Measurements from ENCODE around the gene PHF12.

The PHF12 gene

GRCh38 chr17:28951428-28951990 is at the start of gene PHF12:
Gene PHF12 (minus strand): TSS chr17:28951518. CDS start chr17:28950960, 558 bp downstream.
- DNase-seq (ENCODE audit: low read depth in 2 of 2), result peak; percentile 94 to 100

GRCh38 chr17:29000973-29001372 is 49.7 kb upstream of the PHF12 start:
- no peak for DNase-seq (ENCODE audit: low read depth in 2 of 2)

- no peak for DNase-seq (ENCODE audit: low read depth in 2 of 2)
These were observed 47.9 kb upstream of the PHF12 start for GRCh38 chr17:28999206-28999605.

- DNase-seq (ENCODE audit: low read depth in 2 of 2), result no peak
These were observed 46.5 kb upstream of the PHF12 start for GRCh38 chr17:28997806-28998205.

- DNase-seq (ENCODE audit: low read depth in 2 of 2), result no peak
These were observed 45.3 kb upstream of the PHF12 start for GRCh38 chr17:28996554-28997096.

GRCh38 chr17:28993645-28994426 is 42.5 kb upstream of the PHF12 start:
- no peak for DNase-seq (ENCODE audit: low read depth in 2 of 2)

GRCh38 chr17:28992625-28993600 is 41.6 kb upstream of the PHF12 start:
- no peak for DNase-seq (ENCODE audit: low read depth in 2 of 2)

GRCh38 chr17:28992185-28992584 is 40.9 kb upstream of the PHF12 start:
- DNase-seq (ENCODE audit: low read depth in 2 of 2), result no peak

- DNase-seq (ENCODE audit: low read depth in 2 of 2), result no peak
These were observed 40.5 kb upstream of the PHF12 start for GRCh38 chr17:28991779-28992178.

GRCh38 chr17:28989028-28989427 is 37.7 kb upstream of the PHF12 start:
- DNase-seq (ENCODE audit: low read depth in 2 of 2), result no peak

GRCh38 chr17:28988475-28988874 is 37.2 kb upstream of the PHF12 start:
- DNase-seq (ENCODE audit: low read depth in 2 of 2), result no peak

- no peak for DNase-seq (ENCODE audit: low read depth in 2 of 2)
These were observed 35.7 kb upstream of the PHF12 start for GRCh38 chr17:28986714-28987655.

GRCh38 chr17:28985950-28986713 is 34.8 kb upstream of the PHF12 start:
- no peak for DNase-seq (ENCODE audit: low read depth in 2 of 2)

GRCh38 chr17:28983286-28984230 is 32.2 kb upstream of the PHF12 start:
- DNase-seq (ENCODE audit: low read depth in 2 of 2), result no peak

GRCh38 chr17:28982131-28982793 is 30.9 kb upstream of the PHF12 start:
- DNase-seq (ENCODE audit: low read depth in 2 of 2), result peak in 1 of 2 donors; percentile 23

- DNase-seq (ENCODE audit: low read depth in 2 of 2), result no peak
These were observed 27.1 kb upstream of the PHF12 start for GRCh38 chr17:28978356-28978964.

- no peak for DNase-seq (ENCODE audit: low read depth in 2 of 2)
These were observed 26.5 kb upstream of the PHF12 start for GRCh38 chr17:28977659-28978355.
